GM12801 (cell line): ENCODE data around the gene DAND5.

Experiments used
- CTCF ChIP-seq: IDR thresholded peaks from one replicate; pipeline ENCODE4 v1.5.1; 2011; ENCODE audit warnings: control low read depth; ENCODE audit not compliant: insufficient read length; ENCODE audit errors: extremely low read depth

The DAND5 gene

GRCh38 chr19:12969292-12969988, at the start of gene DAND5:
TSS of gene DAND5 (plus strand) at chr19:12969576. CDS start at chr19:12969661, 85 bp downstream.
- TF ChIP-seq CTCF = no peak

- TF ChIP-seq CTCF = no peak
Observed at GRCh38 chr19:12921047-12921446, 48.3 kb upstream of the DAND5 start.

- TF ChIP-seq CTCF = no peak
Observed at GRCh38 chr19:12922959-12923358, 46.4 kb upstream of the DAND5 start.

- TF ChIP-seq CTCF = no peak
Observed at GRCh38 chr19:12924621-12925310, 44.6 kb upstream of the DAND5 start.

- no peak for TF ChIP-seq CTCF
Observed at GRCh38 chr19:12930002-12930645, 39.3 kb upstream of the DAND5 start.

GRCh38 chr19:12932392-12933286, 36.7 kb upstream of the DAND5 start:
- no peak for TF ChIP-seq CTCF
